CD4-positive, alpha-beta T cell treated with Interleukin-6 for 4 hours (primary cell): Measurements from ENCODE around the gene PSMG3.

Experiments used
- DNase-seq: peaks from one replicate; pipeline ENCODE4 v3.0.0-alpha.2; 2020; ENCODE audit warnings: mixed read lengths

Gene PSMG3

GRCh38 chr7:1557006-1557405, 12.8 kb downstream of the PSMG3 start:
- no peak for DNase-seq

GRCh38 chr7:1555813-1556543, 13.9 kb downstream of the PSMG3 start, which contains the start of gene TMEM184A:
Gene TMEM184A, minus strand, starts transcription at chr7:1556205. Its CDS starts 721 bp downstream, at chr7:1555484.
- peak; percentile 68 for DNase-seq

GRCh38 chr7:1555046-1555812, 14.6 kb downstream of the PSMG3 start:
- no peak for DNase-seq

GRCh38 chr7:1554333-1555045, 15.3 kb downstream of the PSMG3 start:
- no peak for DNase-seq

- no peak for DNase-seq
Measured at GRCh38 chr7:1553512-1554210, 16.2 kb downstream of the PSMG3 start.

GRCh38 chr7:1552200-1552599, 17.6 kb downstream of the PSMG3 start:
- DNase-seq: no peak

- no peak for DNase-seq
Measured at GRCh38 chr7:1550846-1551155, 19.0 kb downstream of the PSMG3 start.

- DNase-seq: no peak
Measured at GRCh38 chr7:1550005-1550845, 19.6 kb downstream of the PSMG3 start.

GRCh38 chr7:1549357-1550004, 20.4 kb downstream of the PSMG3 start:
- no peak for DNase-seq

- DNase-seq: no peak
Measured at GRCh38 chr7:1548944-1549343, 20.9 kb downstream of the PSMG3 start.

GRCh38 chr7:1548438-1548831, 21.4 kb downstream of the PSMG3 start:
- peak; percentile 52 for DNase-seq

GRCh38 chr7:1547777-1548437, 21.9 kb downstream of the PSMG3 start:
- no peak for DNase-seq

- DNase-seq: no peak
Measured at GRCh38 chr7:1546909-1547776, 22.7 kb downstream of the PSMG3 start.

- no peak for DNase-seq
Measured at GRCh38 chr7:1546274-1546908, 23.4 kb downstream of the PSMG3 start.

GRCh38 chr7:1545417-1546246, 24.2 kb downstream of the PSMG3 start:
- no peak for DNase-seq

- no peak for DNase-seq
Measured at GRCh38 chr7:1544896-1545416, 24.9 kb downstream of the PSMG3 start.

GRCh38 chr7:1544178-1544895, 25.5 kb downstream of the PSMG3 start:
- DNase-seq: no peak

GRCh38 chr7:1543826-1544177, 26.0 kb downstream of the PSMG3 start:
- no peak for DNase-seq
